ENCODE measurements around the gene ZNF385D. TPM values are rescaled to one million over a fixed set of nuclear protein-coding genes. Genes with fewer than 3 reads are reported as not detected.

Gene ZNF385D
- total RNA-seq, 1 donor from 2014 or later: 42.9 TPM

- no peak for TF ChIP-seq CTCF (IDR thresholded peaks at IDR 0.05; ENCODE audit: partially characterized antibody, unreplicated experiment)
- Mint-ChIP-seq H3K4me3 (ENCODE audit: unreplicated experiment) (no peak overlapping the region), H3K27ac (ENCODE audit: unreplicated experiment) (no peak overlapping the region), H3K36me3 (ENCODE audit: unreplicated experiment) (no peaks in the 10 kb centered on the region), H3K4me1 (ENCODE audit: low read depth, unreplicated experiment) (no peaks in the 10 kb centered on the region), H3K9me3 (ENCODE audit: unreplicated experiment) (peaks cover 3% of the 10 kb centered on the region), H3K27me3 (ENCODE audit: unreplicated experiment) (no peaks in the 10 kb centered on the region)
- no peak for DNase-seq
Observed at GRCh38 chr3:21729888-21730459, 21.0 kb downstream of the ZNF385D start.

GRCh38 chr3:21729331-21729730 is 21.7 kb downstream of the ZNF385D start:
- Mint-ChIP-seq H3K4me3 (ENCODE audit: unreplicated experiment) (no peak overlapping the region), H3K36me3 (ENCODE audit: unreplicated experiment) (no peaks in the 10 kb centered on the region), H3K27ac (ENCODE audit: unreplicated experiment) (no peak overlapping the region), H3K27me3 (ENCODE audit: unreplicated experiment) (no peaks in the 10 kb centered on the region), H3K9me3 (ENCODE audit: unreplicated experiment) (peaks cover 3% of the 10 kb centered on the region), H3K4me1 (ENCODE audit: low read depth, unreplicated experiment) (peaks cover 1% of the 10 kb centered on the region)
- no peak for DNase-seq
- TF ChIP-seq CTCF (IDR thresholded peaks at IDR 0.05; ENCODE audit: partially characterized antibody, unreplicated experiment): no peak

GRCh38 chr3:21722768-21723167 is 28.2 kb downstream of the ZNF385D start:
- no peak overlapping the region for H3K4me3 Mint-ChIP-seq (ENCODE audit: unreplicated experiment)
- H3K27ac Mint-ChIP-seq (ENCODE audit: unreplicated experiment): no peak overlapping the region
- TF ChIP-seq CTCF (IDR thresholded peaks at IDR 0.05; ENCODE audit: partially characterized antibody, unreplicated experiment): no peak
- H3K9me3 Mint-ChIP-seq (ENCODE audit: unreplicated experiment): peaks cover 3% of the 10 kb centered on the region
- peaks cover 4% of the 10 kb centered on the region for H3K4me1 Mint-ChIP-seq (ENCODE audit: low read depth, unreplicated experiment)
- no peaks in the 10 kb centered on the region for H3K27me3 Mint-ChIP-seq (ENCODE audit: unreplicated experiment)
- no peak for DNase-seq
- H3K36me3 Mint-ChIP-seq (ENCODE audit: unreplicated experiment): peaks cover 7% of the 10 kb centered on the region

GRCh38 chr3:21722301-21722700 is 28.7 kb downstream of the ZNF385D start:
- Mint-ChIP-seq H3K36me3 (ENCODE audit: unreplicated experiment) (peaks cover 7% of the 10 kb centered on the region), H3K27ac (ENCODE audit: unreplicated experiment) (no peak overlapping the region)
- no peak for TF ChIP-seq CTCF (IDR thresholded peaks at IDR 0.05; ENCODE audit: partially characterized antibody, unreplicated experiment)

GRCh38 chr3:21718943-21719591 is 31.9 kb downstream of the ZNF385D start:
- peaks cover 2% of the 10 kb centered on the region for H3K27me3 Mint-ChIP-seq (ENCODE audit: unreplicated experiment)
- H3K4me3 Mint-ChIP-seq (ENCODE audit: unreplicated experiment): no peak overlapping the region
- TF ChIP-seq CTCF (IDR thresholded peaks at IDR 0.05; ENCODE audit: partially characterized antibody, unreplicated experiment): no peak
- H3K36me3 Mint-ChIP-seq (ENCODE audit: unreplicated experiment): peaks cover 14% of the 10 kb centered on the region
- no peaks in the 10 kb centered on the region for H3K9me3 Mint-ChIP-seq (ENCODE audit: unreplicated experiment)
- no peak overlapping the region for H3K27ac Mint-ChIP-seq (ENCODE audit: unreplicated experiment)
- peaks cover 2% of the 10 kb centered on the region for H3K4me1 Mint-ChIP-seq (ENCODE audit: low read depth, unreplicated experiment)
- no peak for DNase-seq

More at GRCh38 chr3:21722301-21722700, 28.7 kb downstream of the ZNF385D start:
- no peak overlapping the region for H3K4me3 Mint-ChIP-seq (ENCODE audit: unreplicated experiment)
- H3K27me3 Mint-ChIP-seq (ENCODE audit: unreplicated experiment): no peaks in the 10 kb centered on the region
- peaks cover 3% of the 10 kb centered on the region for H3K9me3 Mint-ChIP-seq (ENCODE audit: unreplicated experiment)
- DNase-seq: no peak
- peaks cover 4% of the 10 kb centered on the region for H3K4me1 Mint-ChIP-seq (ENCODE audit: low read depth, unreplicated experiment)

All from glutamatergic neuron (in vitro differentiated cells).